Endothelial cell (in vitro differentiated cells): Measurements from ENCODE around the gene CCDC178. TPM values are rescaled to one million over a fixed set of nuclear protein-coding genes. Genes with fewer than 3 reads are reported as not detected.

Source experiments
- DNase-seq: peaks from one replicate; pipeline ENCODE4 v3.0.0; 2021; ENCODE audit warnings: low spot score
- H3K27ac Mint-ChIP-seq: one replicate; pipeline ENCODE4 v1.8.0; 2021; ENCODE audit warnings: mixed read lengths, inconsistent platforms; ENCODE audit not compliant: unreplicated experiment
- H3K27me3 Mint-ChIP-seq: one replicate; pipeline ENCODE4 v1.8.0; 2021; ENCODE audit warnings: mild to moderate bottlenecking, moderate library complexity, mixed read lengths, inconsistent platforms; ENCODE audit not compliant: unreplicated experiment
- H3K36me3 Mint-ChIP-seq: one replicate; pipeline ENCODE4 v1.8.0; 2021; ENCODE audit warnings: mild to moderate bottlenecking, low read depth, mixed read lengths, inconsistent platforms; ENCODE audit not compliant: unreplicated experiment
- H3K4me1 Mint-ChIP-seq: one replicate; pipeline ENCODE4 v1.8.0; 2021; ENCODE audit warnings: mild to moderate bottlenecking, mixed read lengths, inconsistent platforms; ENCODE audit not compliant: unreplicated experiment
- H3K4me3 Mint-ChIP-seq: one replicate; pipeline ENCODE4 v1.8.0; 2021; ENCODE audit warnings: mild to moderate bottlenecking, mixed read lengths, inconsistent platforms; ENCODE audit not compliant: unreplicated experiment
- H3K9me3 Mint-ChIP-seq: one replicate; pipeline ENCODE4 v1.8.0; 2021; ENCODE audit warnings: mixed read lengths, inconsistent platforms; ENCODE audit not compliant: unreplicated experiment
- total RNA-seq: library from RNA; stranded (reverse); fragmentation: NEBNext Ultra II Directional; extraction: Animal tissue kit (Norgen Biotek cat#: 25700); gene quantifications from one replicate; pipeline ENCODE4 v1.2.1, GENCODE V29; 2021; ENCODE audit not compliant: unreplicated experiment
- TF ChIP-seq, protein P1 (sequence below): fragments of 200-600 bp; sonication (generic); IDR thresholded peaks from one replicate; pipeline ENCODE4 v1.5.0; 2021; ENCODE audit warnings: antibody characterized with exemption; ENCODE audit not compliant: unreplicated experiment

Gene CCDC178
- total RNA-seq, 1 donor from 2014 or later = 5.3 TPM

GRCh38 chr18:32998285-32998684 is 442.2 kb downstream of the CCDC178 start:
- Mint-ChIP-seq H3K9me3 (no peaks in the 10 kb centered on the region), H3K4me1 (no peaks in the 10 kb centered on the region), H3K27me3 (no peaks in the 10 kb centered on the region), H3K27ac (no peak overlapping the region), H3K4me3 (no peak overlapping the region), H3K36me3 (no peaks in the 10 kb centered on the region)
- no peak for DNase-seq
- TF ChIP-seq, protein P1, sequence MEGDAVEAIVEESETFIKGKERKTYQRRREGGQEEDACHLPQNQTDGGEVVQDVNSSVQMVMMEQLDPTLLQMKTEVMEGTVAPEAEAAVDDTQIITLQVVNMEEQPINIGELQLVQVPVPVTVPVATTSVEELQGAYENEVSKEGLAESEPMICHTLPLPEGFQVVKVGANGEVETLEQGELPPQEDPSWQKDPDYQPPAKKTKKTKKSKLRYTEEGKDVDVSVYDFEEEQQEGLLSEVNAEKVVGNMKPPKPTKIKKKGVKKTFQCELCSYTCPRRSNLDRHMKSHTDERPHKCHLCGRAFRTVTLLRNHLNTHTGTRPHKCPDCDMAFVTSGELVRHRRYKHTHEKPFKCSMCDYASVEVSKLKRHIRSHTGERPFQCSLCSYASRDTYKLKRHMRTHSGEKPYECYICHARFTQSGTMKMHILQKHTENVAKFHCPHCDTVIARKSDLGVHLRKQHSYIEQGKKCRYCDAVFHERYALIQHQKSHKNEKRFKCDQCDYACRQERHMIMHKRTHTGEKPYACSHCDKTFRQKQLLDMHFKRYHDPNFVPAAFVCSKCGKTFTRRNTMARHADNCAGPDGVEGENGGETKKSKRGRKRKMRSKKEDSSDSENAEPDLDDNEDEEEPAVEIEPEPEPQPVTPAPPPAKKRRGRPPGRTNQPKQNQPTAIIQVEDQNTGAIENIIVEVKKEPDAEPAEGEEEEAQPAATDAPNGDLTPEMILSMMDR = no peak

- Mint-ChIP-seq H3K4me1 (no peaks in the 10 kb centered on the region), H3K27me3 (no peaks in the 10 kb centered on the region), H3K27ac (no peak overlapping the region), H3K4me3 (no peak overlapping the region), H3K36me3 (no peaks in the 10 kb centered on the region), H3K9me3 (no peaks in the 10 kb centered on the region)
- TF ChIP-seq, protein P1 = no peak
- no peak for DNase-seq
Measured at GRCh38 chr18:32983721-32984120, 456.8 kb downstream of the CCDC178 start.

DNA sequence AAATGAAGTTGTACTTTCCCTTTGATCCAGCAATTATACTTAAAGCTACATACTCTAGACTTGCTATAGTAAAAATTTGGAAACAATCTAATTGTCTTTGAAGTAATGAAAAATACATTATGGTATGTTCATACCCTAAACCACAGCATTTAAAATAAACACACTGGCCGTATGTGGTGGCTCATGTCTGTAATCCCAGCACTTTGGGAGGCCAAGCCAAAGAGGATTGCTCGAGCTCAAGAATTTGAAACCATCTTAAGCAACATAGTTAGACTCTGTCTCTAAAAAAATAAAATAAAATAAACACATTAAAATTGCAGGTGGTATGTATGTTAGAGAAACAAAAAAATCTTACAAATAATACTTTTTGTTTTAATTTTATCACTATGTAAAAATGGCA is 459.6 kb downstream of the CCDC178 start:
- H3K27ac Mint-ChIP-seq = no peak overlapping the region
- H3K36me3 Mint-ChIP-seq = no peaks in the 10 kb centered on the region
- H3K9me3 Mint-ChIP-seq = no peaks in the 10 kb centered on the region
- H3K4me3 Mint-ChIP-seq = no peak overlapping the region
- no peaks in the 10 kb centered on the region for H3K4me1 Mint-ChIP-seq
- no peaks in the 10 kb centered on the region for H3K27me3 Mint-ChIP-seq
- no peak for DNase-seq
- TF ChIP-seq, protein P1 = no peak

DNA sequence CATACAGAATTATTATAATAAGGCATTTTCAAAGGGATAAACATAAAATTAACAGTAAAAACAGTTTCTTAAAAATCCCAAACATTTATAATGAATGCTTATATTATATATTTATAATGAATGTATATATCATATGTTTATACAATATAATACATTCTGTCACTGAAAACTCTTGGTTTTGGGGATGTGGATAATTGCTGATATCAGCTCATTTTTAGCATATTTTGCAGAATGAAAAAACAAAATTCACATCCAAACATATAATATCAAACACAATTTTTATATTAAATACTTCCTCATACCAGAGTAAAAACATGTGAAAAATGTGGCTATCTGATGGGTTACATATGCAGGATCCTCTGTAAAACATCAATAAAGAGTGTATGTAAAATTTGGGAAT is 465.0 kb downstream of the CCDC178 start:
- no peaks in the 10 kb centered on the region for H3K9me3 Mint-ChIP-seq
- H3K27me3 Mint-ChIP-seq = no peaks in the 10 kb centered on the region
- H3K27ac Mint-ChIP-seq = no peak overlapping the region
- DNase-seq = no peak
- TF ChIP-seq, protein P1 = no peak
- H3K4me1 Mint-ChIP-seq = peaks cover 2% of the 10 kb centered on the region
- H3K36me3 Mint-ChIP-seq = no peaks in the 10 kb centered on the region
- H3K4me3 Mint-ChIP-seq = no peak overlapping the region

DNA sequence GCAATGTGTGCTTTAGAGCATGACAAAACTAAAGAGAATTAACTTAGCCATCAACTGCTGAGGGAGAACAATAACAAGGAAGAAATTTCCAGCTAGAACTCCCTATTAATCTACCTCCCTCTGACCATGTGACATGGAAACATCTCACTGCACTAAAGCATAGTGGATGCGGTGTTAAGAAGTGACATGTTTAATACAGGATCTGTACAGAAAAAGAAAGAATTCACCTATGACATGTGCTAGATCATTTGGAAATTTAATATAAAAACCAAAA is 465.4 kb downstream of the CCDC178 start:
- Mint-ChIP-seq H3K27ac (no peak overlapping the region), H3K4me1 (peaks cover 2% of the 10 kb centered on the region), H3K27me3 (no peaks in the 10 kb centered on the region), H3K4me3 (no peak overlapping the region), H3K9me3 (no peaks in the 10 kb centered on the region), H3K36me3 (no peaks in the 10 kb centered on the region)
- TF ChIP-seq, protein P1 = no peak
- no peak for DNase-seq
